Kidney (tissue), 14 donors: ENCODE measurements around the gene PEX10. TPM values are rescaled to one million over a fixed set of nuclear protein-coding genes. Genes with fewer than 3 reads are reported as not detected.
"Not testable (repeated sequence)": the region's sequence is repeated elsewhere in the genome, so short reads cannot be mapped to it uniquely, and the experiment has no call there.

Experiments used
- DNase-seq, 5 donors: peaks; one replicate each; pipeline ENCODE4 v3.0.0-alpha.2; 2013 to 2020
- FAIRE-seq: peaks from 2 replicates; lab custom pipeline; 2012; peaks lifted over from hg19 to GRCh38; lab: Jason Lieb, UNC
- H3K27ac ChIP-seq, 2 donors: one replicate each; pipeline ENCODE4 v1.7.0; 2013; ENCODE audit warnings: low read depth in 2 of 2, low read length in 2 of 2, inconsistent platforms in 1 of 2
- H3K27me3 ChIP-seq: one replicate; pipeline ENCODE4 v1.7.1; 2013; ENCODE audit warnings: low read length, inconsistent platforms; ENCODE audit not compliant: control insufficient read depth, insufficient read depth
- H3K36me3 ChIP-seq, 3 donors: one replicate each; pipeline versions ENCODE4 v1.7.0 to v1.7.1; 2013; ENCODE audit warnings: low read length in 3 of 3, control low read depth in 1 of 3, inconsistent platforms in 1 of 3; ENCODE audit not compliant: insufficient read depth in 3 of 3, control insufficient read depth in 2 of 3
- H3K4me1 ChIP-seq, 3 donors: one replicate each; pipeline versions ENCODE4 v1.7.0 to v1.7.1; 2013; ENCODE audit warnings: low read length in 3 of 3, inconsistent platforms in 1 of 3, low read depth in 1 of 3; ENCODE audit not compliant: control insufficient read depth in 2 of 3, insufficient read depth in 2 of 3
- H3K4me3 ChIP-seq, 3 donors: one replicate each; pipeline versions ENCODE4 v1.7.0 to v1.8.1; 2013; ENCODE audit warnings: low read length in 3 of 3, control low read depth in 1 of 3, inconsistent platforms in 1 of 3
- H3K9ac ChIP-seq, 3 donors: one replicate each; pipeline versions ENCODE4 v1.7.0 to v1.7.1; 2013; ENCODE audit warnings: low read length in 3 of 3, control low read depth in 1 of 3, inconsistent platforms in 1 of 3
- H3K9me3 ChIP-seq, 3 donors: one replicate each; pipeline versions ENCODE4 v1.7.0 to v1.7.1; 2013; ENCODE audit warnings: low read length in 3 of 3, control low read depth in 1 of 3, inconsistent platforms in 1 of 3; ENCODE audit not compliant: control insufficient read depth in 2 of 3, insufficient read depth in 1 of 3
- intact Hi-C: fragments of 100-400 bp; cut with DNase I; formaldehyde crosslinking; loops from one replicate; pipeline ENCODE4 v1.11.1; 2022
- polyA plus RNA-seq: library from polyadenylated mRNA; stranded (reverse); fragments of 350-450 nt; fragmentation: Illumina TruSeq; extraction: RNeasy Lipid Tissue Mini Kit (QIAGEN cat#74804); gene quantifications from one replicate; pipeline ENCODE4 v1.2.3, GENCODE V29; 2014; ENCODE audit warnings: low read depth, low replicate concordance; ENCODE audit not compliant: insufficient read depth
- total RNA-seq: library from RNA; stranded (reverse); fragmentation: NEBNext Ultra II Directional; extraction: Animal tissue kit (Norgen Biotek cat#: 25700); gene quantifications from one replicate; pipeline ENCODE4 v1.2.1, GENCODE V29; 2021
- TF ChIP-seq, protein P1 (sequence below): IDR thresholded peaks from 3 replicates; pipeline ENCODE4 v1.5.1; 2012; ENCODE audit warnings: mild to moderate bottlenecking, moderate library complexity, borderline replicate concordance; ENCODE audit not compliant: insufficient read depth; ENCODE audit errors: extremely low read depth
- donor health status: control.
- donor health status: control.
- donor health status: control.
- donor health status: control.
- donor health status: control.
- donor health status: DM: yes; HTN: yes; CAD: no.
- donor health status: Normal renal cell carcinoma (clear cell type).

The PEX10 gene
- total and polyA plus RNA-seq, 2 donors from 2014 or later: 25.6 to 26.8 TPM

DNA sequence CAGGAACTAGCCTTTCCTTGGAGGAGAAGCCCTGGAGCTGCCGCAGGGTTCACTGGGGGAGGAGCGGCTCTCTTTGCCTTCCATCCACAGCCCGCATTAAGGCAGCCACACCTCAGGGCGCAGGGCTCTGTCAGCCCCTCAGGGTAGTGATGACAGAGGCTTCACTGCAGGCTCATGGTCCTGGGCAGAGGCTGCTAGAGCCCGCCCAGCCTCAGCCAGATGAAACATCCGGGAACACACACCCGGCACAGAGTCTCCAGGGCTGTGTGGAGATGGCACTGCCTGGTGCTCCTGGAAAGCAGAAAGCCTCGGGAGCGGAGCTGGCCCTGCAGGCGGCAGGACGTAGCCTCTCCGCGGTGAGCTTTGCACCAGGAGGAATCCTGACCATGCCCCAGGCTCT lies 29.4 kb upstream of the PEX10 start:
- no peak overlapping the region for H3K4me3 ChIP-seq
- peaks cover 11% of the 10 kb centered on the region for H3K27me3 ChIP-seq
- DNase-seq (no peak), FAIRE-seq (no peak)
- H3K4me1 ChIP-seq: no peaks in the 10 kb centered on the region
- no peak overlapping the region for H3K9ac ChIP-seq
- H3K9me3 ChIP-seq: no peaks in the 10 kb centered on the region
- no peaks in the 10 kb centered on the region for H3K36me3 ChIP-seq
- no peak overlapping the region for H3K27ac ChIP-seq
- TF ChIP-seq, protein P1, sequence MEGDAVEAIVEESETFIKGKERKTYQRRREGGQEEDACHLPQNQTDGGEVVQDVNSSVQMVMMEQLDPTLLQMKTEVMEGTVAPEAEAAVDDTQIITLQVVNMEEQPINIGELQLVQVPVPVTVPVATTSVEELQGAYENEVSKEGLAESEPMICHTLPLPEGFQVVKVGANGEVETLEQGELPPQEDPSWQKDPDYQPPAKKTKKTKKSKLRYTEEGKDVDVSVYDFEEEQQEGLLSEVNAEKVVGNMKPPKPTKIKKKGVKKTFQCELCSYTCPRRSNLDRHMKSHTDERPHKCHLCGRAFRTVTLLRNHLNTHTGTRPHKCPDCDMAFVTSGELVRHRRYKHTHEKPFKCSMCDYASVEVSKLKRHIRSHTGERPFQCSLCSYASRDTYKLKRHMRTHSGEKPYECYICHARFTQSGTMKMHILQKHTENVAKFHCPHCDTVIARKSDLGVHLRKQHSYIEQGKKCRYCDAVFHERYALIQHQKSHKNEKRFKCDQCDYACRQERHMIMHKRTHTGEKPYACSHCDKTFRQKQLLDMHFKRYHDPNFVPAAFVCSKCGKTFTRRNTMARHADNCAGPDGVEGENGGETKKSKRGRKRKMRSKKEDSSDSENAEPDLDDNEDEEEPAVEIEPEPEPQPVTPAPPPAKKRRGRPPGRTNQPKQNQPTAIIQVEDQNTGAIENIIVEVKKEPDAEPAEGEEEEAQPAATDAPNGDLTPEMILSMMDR: no peak
- intact Hi-C loops: no loop called here

GRCh38 chr1:2440346-2440745 lies 28.0 kb upstream of the PEX10 start:
- FAIRE-seq, DNase-seq, H3K4me3 ChIP-seq, H3K27ac ChIP-seq, intact Hi-C loops, H3K9me3 ChIP-seq, H3K4me1 ChIP-seq, H3K9ac ChIP-seq, H3K36me3 ChIP-seq: not testable (repeated sequence)
- H3K27me3 ChIP-seq: peaks cover 11% of the 10 kb centered on the region

DNA sequence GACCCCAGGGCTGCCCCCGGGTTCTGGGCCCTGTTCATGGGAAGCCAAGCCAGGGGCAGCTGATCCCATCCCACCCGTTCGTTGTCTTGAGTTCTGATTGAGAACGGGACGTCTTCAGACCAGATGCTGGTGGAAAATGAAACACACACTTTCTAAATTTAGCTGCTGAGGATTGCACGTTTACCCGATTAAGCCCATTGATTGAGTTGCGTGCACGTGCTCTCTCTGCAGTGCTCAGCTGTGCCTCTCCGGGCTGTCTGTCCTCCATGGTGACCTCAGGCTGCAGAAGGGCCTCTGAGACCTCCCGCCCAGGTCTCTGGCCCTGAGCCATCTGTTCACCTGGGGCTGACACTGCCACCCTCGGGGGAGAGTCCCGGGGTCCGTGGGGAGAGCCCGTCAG lies 27.0 kb upstream of the PEX10 start:
- intact Hi-C loops: no loop called here
- no peak overlapping the region for H3K27ac ChIP-seq
- TF ChIP-seq, protein P1: no peak
- H3K9me3 ChIP-seq: no peaks in the 10 kb centered on the region
- no peak overlapping the region for H3K9ac ChIP-seq
- H3K36me3 ChIP-seq: no peaks in the 10 kb centered on the region
- peaks cover 9% of the 10 kb centered on the region for H3K27me3 ChIP-seq
- no peak for DNase-seq
- no peak overlapping the region for H3K4me3 ChIP-seq
- no peak for FAIRE-seq
- no peaks in the 10 kb centered on the region for H3K4me1 ChIP-seq

- no peaks in the 10 kb centered on the region for H3K9me3 ChIP-seq
- FAIRE-seq (no peak), DNase-seq (no peak)
- no peaks in the 10 kb centered on the region for H3K4me1 ChIP-seq
- no peaks in the 10 kb centered on the region for H3K36me3 ChIP-seq
- intact Hi-C loops: no loop called here
- H3K9ac ChIP-seq: no peak overlapping the region
- TF ChIP-seq, protein P1: no peak
- H3K27me3 ChIP-seq: peaks cover 6% of the 10 kb centered on the region
- H3K27ac ChIP-seq: no peak overlapping the region
- H3K4me3 ChIP-seq: no peak overlapping the region
Observed at GRCh38 chr1:2438641-2439040, 26.3 kb upstream of the PEX10 start.
